DND-41 (cell line): ENCODE results near the gene TNRC6B.

ENCODE experiments used
- CTCF ChIP-seq: IDR thresholded peaks from 2 replicates; pipeline ENCODE4 v1.5.1; 2012; ENCODE audit warnings: borderline replicate concordance, low read length, moderate library complexity, mild to moderate bottlenecking; ENCODE audit not compliant: poor library complexity, severe bottlenecking; ENCODE audit errors: extremely low read depth
- EZH2 ChIP-seq: IDR thresholded peaks from 3 replicates; pipeline ENCODE4 v1.6.1; 2012; ENCODE audit warnings: borderline replicate concordance, low read depth, mild to moderate bottlenecking, moderate library complexity, low read length, inconsistent platforms; ENCODE audit not compliant: severe bottlenecking

- no peak for TF ChIP-seq CTCF
- TF ChIP-seq EZH2, result no peak
Measured at GRCh38 chr22:40177738-40178416, at the start of gene TNRC6B.
